Endothelial cell of umbilical vein (primary cell): ENCODE measurements around the gene CERS6. TPM values are rescaled to one million over a fixed set of nuclear protein-coding genes. Genes with fewer than 3 reads are reported as not detected.

Source experiments
- BruUV-seq: library from RNA; stranded (reverse); fragments of 400-500 nt; replicated peaks from 2 replicates; lab custom pipeline; 2021; lab: Mats Ljungman, UMichigan
- CTCF ChIA-PET: fragments of 300-600, 350-600 bp; sonication (Branson Sonifier 250); formaldehyde crosslinking; loops from one replicate; lab custom pipeline; 2021; ENCODE audit warnings: antibody characterized with exemption, inconsistent platforms; lab: Charles Lee
- POLR2A ChIA-PET: fragments of 300-600, 350-600 bp; sonication (Branson Sonifier 250); formaldehyde crosslinking; loops from one replicate; lab custom pipeline; 2021; ENCODE audit warnings: antibody characterized with exemption, inconsistent platforms; lab: Charles Lee
- DNase-seq: peaks from one replicate; pipeline ENCODE4 v3.0.0-alpha.2; 2011; ENCODE audit warnings: low read depth, low spot score
- FAIRE-seq: peaks from 2 replicates; lab custom pipeline; 2011; peaks lifted over from hg19 to GRCh38; lab: Jason Lieb, UNC
- H2AFZ ChIP-seq: 2 replicates; pipeline ENCODE4 v1.6.0; 2012; ENCODE audit warnings: low read depth, low read length, control low read depth, inconsistent platforms
- H3K27ac ChIP-seq: 2 replicates; pipeline ENCODE4 v1.5.1; 2011; ENCODE audit warnings: low read depth, mild to moderate bottlenecking, control low read depth, low read length, moderate library complexity; ENCODE audit not compliant: insufficient read depth
- H3K27me3 ChIP-seq, 2 experiments: 2 replicates each; pipeline versions ENCODE4 v1.6.0 to v1.6.1; 2011; ENCODE audit warnings: low read length in 2 of 2, mixed read lengths in 1 of 2; ENCODE audit not compliant: control insufficient read depth in 2 of 2, insufficient read depth in 2 of 2
- H3K36me3 ChIP-seq, 2 experiments: 2 replicates in 1 of 2; 3 replicates in 1 of 2; pipeline ENCODE4 v1.5.1; 2011; ENCODE audit warnings: low read length in 2 of 2, mild to moderate bottlenecking in 1 of 2, moderate library complexity in 1 of 2; ENCODE audit not compliant: control insufficient read depth in 2 of 2, insufficient read depth in 2 of 2; ENCODE audit errors: extremely low read depth in 1 of 2
- H3K4me1 ChIP-seq: 3 replicates; pipeline ENCODE4 v1.5.1; 2011; ENCODE audit warnings: mild to moderate bottlenecking, low read length; ENCODE audit not compliant: control insufficient read depth, insufficient read depth; ENCODE audit errors: extremely low read depth
- H3K4me2 ChIP-seq: 2 replicates; pipeline ENCODE4 v1.6.1; 2011; ENCODE audit warnings: low read length, control low read depth, mixed read lengths; ENCODE audit not compliant: insufficient read depth
- H3K4me3 ChIP-seq, 3 experiments: fragments of 200-600 bp in 1 of 3; sonication (generic), shearing (Covaris generic) in 1 of 3; replicated peaks in 1 of 3; 2 replicates each; pipeline ENCODE4 v1.5.1; 2011 to 2016; ENCODE audit warnings: control low read depth in 3 of 3, low read length in 3 of 3, mild to moderate bottlenecking in 2 of 3, inconsistent platforms in 1 of 3, low read depth in 1 of 3, moderate library complexity in 1 of 3; ENCODE audit not compliant: insufficient read depth in 1 of 3
- H3K79me2 ChIP-seq: 2 replicates; pipeline ENCODE4 v1.6.0; 2012; ENCODE audit warnings: low read length, inconsistent platforms; ENCODE audit not compliant: control insufficient read depth, insufficient read depth
- H3K9ac ChIP-seq: replicated peaks from 2 replicates; pipeline ENCODE3; 2011; ENCODE audit warnings: low read length, control low read depth; ENCODE audit not compliant: insufficient read depth; ENCODE audit errors: extremely low read depth
- H3K9me1 ChIP-seq: replicated peaks from 3 replicates; pipeline ENCODE4 v1.6.0; 2011; ENCODE audit warnings: mild to moderate bottlenecking, low read length; ENCODE audit not compliant: control insufficient read depth, insufficient read depth; ENCODE audit errors: extremely low read depth
- H3K9me3 ChIP-seq: replicated peaks from 2 replicates; pipeline ENCODE4 v1.5.1; 2012; ENCODE audit warnings: low read length, inconsistent platforms; ENCODE audit not compliant: control insufficient read depth, insufficient read depth
- H4K20me1 ChIP-seq: replicated peaks from 2 replicates; pipeline ENCODE3; 2011; ENCODE audit warnings: mild to moderate bottlenecking, low read length; ENCODE audit not compliant: control insufficient read depth, insufficient read depth; ENCODE audit errors: extremely low read depth
- EZH2 ChIP-seq: IDR thresholded peaks from 2 replicates; pipeline ENCODE4 v1.6.1; 2012; ENCODE audit warnings: borderline replicate concordance, low read depth, mild to moderate bottlenecking, moderate library complexity, low read length, inconsistent platforms; ENCODE audit not compliant: severe bottlenecking
- GATA2 ChIP-seq: IDR thresholded peaks from 2 replicates; pipeline ENCODE4 v1.7.0; 2011; ENCODE audit warnings: low read depth, mild to moderate bottlenecking, moderate library complexity, mixed read lengths, low read length; ENCODE audit not compliant: insufficient read length, insufficient read depth
- POLR2A ChIP-seq: IDR thresholded peaks from 2 replicates; pipeline ENCODE4 v1.6.1; 2012; ENCODE audit warnings: low read depth, mild to moderate bottlenecking, control low read depth, low read length
- POLR2AphosphoS5 ChIP-seq: IDR thresholded peaks from 2 replicates; pipeline ENCODE4 v1.6.1; 2012; ENCODE audit warnings: low read depth, mild to moderate bottlenecking, control low read depth, low read length, moderate library complexity; ENCODE audit not compliant: insufficient read depth
- dilution Hi-C: fragments of 300-500 bp; cut with MboI; formaldehyde crosslinking; loops from one replicate; pipeline ENCODE4 v1.15.0; 2019; ENCODE audit warnings: low sequenced_read_pairs; ENCODE audit not compliant: extremely low pct_ligation_motif_present
- intact Hi-C: fragments of 100-400 bp; cut with micrococcal nuclease; formaldehyde crosslinking; loops from one replicate; pipeline ENCODE4 v1.10.0; 2022
- polyA plus RNA-seq, 4 experiments: library from polyadenylated mRNA; depleted of rRNA in 3 of 4; stranded (reverse) in 3 of 4; unstranded in 1 of 4; fragments of >200 nt; gene quantifications; 2 replicates each; pipeline versions ENCODE4 v1.2.1 to v1.2.3, GENCODE V29; 2011 to 2012; ENCODE audit warnings: missing spikeins in 1 of 4
- total RNA-seq: library from RNA; stranded (reverse); gene quantifications from 2 replicates; pipeline ENCODE4 v1.2.3, GENCODE V29; 2021
- TF ChIP-seq, protein P1 (sequence below), 2 donors: IDR thresholded peaks; 1 replicate in 1 of 2; 2 replicates in 1 of 2; pipeline ENCODE4 v1.5.1; 2011; ENCODE audit warnings: low read length in 2 of 2, mild to moderate bottlenecking in 2 of 2, moderate library complexity in 2 of 2, control low read depth in 1 of 2, inconsistent platforms in 1 of 2, low read depth in 1 of 2; ENCODE audit not compliant: insufficient read depth in 1 of 2; ENCODE audit errors: extremely low read depth in 1 of 2
- TF ChIP-seq, protein P2 (sequence below): IDR thresholded peaks from 2 replicates; pipeline ENCODE4 v1.6.1; 2011; ENCODE audit not compliant: insufficient read depth, insufficient read length

Gene CERS6
- total and polyA plus RNA-seq, 2 donors (not counting 3 experiments of a cell fraction or from before 2014, with no cell fraction given) = 2.7 to 11.7 TPM

DNA sequence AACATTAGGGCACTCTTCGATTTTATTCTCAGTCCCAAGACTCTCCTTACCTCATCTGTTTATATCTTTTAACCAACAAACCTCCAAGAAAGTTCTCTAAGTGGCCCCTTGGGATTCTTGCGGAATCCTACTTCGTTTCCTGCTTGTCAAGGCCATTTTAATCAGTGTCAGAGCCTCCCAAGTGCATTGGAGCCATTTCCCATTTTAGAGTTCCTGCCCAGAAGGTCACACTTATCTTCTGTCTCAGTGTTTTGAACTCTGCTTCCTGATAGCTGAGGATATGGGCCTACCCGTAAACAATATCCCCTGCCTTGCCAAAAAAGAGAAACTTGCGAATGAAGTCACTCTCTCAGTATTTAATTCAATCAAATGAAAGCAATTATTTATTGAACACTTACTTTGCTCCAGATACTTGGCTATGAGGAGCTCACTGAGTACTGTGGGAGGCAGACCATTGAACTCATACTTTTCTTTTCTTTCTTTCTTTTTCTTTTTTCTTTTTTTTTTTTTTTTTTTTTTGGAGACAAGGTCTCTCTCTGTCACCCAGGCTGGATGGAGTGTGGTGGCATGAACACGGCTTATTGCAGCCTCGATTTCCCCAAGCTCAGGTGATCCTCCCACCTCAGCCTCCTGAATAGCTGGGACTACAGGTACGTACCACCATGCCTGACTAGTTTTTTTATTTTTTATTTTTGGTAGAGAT, 340.7 kb downstream of the CERS6 start:
- no peak for TF ChIP-seq POLR2AphosphoS5
- TF ChIP-seq, protein P1, sequence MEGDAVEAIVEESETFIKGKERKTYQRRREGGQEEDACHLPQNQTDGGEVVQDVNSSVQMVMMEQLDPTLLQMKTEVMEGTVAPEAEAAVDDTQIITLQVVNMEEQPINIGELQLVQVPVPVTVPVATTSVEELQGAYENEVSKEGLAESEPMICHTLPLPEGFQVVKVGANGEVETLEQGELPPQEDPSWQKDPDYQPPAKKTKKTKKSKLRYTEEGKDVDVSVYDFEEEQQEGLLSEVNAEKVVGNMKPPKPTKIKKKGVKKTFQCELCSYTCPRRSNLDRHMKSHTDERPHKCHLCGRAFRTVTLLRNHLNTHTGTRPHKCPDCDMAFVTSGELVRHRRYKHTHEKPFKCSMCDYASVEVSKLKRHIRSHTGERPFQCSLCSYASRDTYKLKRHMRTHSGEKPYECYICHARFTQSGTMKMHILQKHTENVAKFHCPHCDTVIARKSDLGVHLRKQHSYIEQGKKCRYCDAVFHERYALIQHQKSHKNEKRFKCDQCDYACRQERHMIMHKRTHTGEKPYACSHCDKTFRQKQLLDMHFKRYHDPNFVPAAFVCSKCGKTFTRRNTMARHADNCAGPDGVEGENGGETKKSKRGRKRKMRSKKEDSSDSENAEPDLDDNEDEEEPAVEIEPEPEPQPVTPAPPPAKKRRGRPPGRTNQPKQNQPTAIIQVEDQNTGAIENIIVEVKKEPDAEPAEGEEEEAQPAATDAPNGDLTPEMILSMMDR (IDR thresholded peaks at IDR 0.05; ENCODE audit: extremely low read depth in 1 of 2, insufficient read depth in 1 of 2, low read depth in 1 of 2, low read length in 2 of 2) = no peak
- TF ChIP-seq GATA2 = peak; percentile 42
- TF ChIP-seq, protein P2, sequence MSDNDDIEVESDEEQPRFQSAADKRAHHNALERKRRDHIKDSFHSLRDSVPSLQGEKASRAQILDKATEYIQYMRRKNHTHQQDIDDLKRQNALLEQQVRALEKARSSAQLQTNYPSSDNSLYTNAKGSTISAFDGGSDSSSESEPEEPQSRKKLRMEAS = no peak
- TF ChIP-seq POLR2A = no peak
- TF ChIP-seq EZH2 = no peak
- H3K4me2 ChIP-seq = no peak overlapping the region
- H3K9me3 ChIP-seq = no peaks in the 10 kb centered on the region
- H3K79me2 ChIP-seq = no peaks in the 10 kb centered on the region
- intact Hi-C loops (no loop called here), dilution Hi-C loops (no loop called here)
- H3K4me3 ChIP-seq = no peak overlapping the region
- peaks cover 13% of the 10 kb centered on the region for H3K4me1 ChIP-seq
- CTCF ChIA-PET = interaction anchor here (1.7 kb wide), 1 partner anchor 23 kb away, joined by 4 read pairs; no protein-coding TSS in a partner anchor
- POLR2A ChIA-PET = interaction anchor here (0.6 kb wide), 1 partner anchor 20 kb away, joined by 6 read pairs; no protein-coding TSS in a partner anchor
- no peaks in the 10 kb centered on the region for H3K27me3 ChIP-seq
- DNase-seq = peak; percentile 79
- no peaks in the 10 kb centered on the region for H4K20me1 ChIP-seq
- no peak overlapping the region for H2AFZ ChIP-seq
- FAIRE-seq = peak; percentile 68
- no peak overlapping the region for H3K9ac ChIP-seq
- H3K36me3 ChIP-seq = no peaks in the 10 kb centered on the region
- no peaks in the 10 kb centered on the region for H3K9me1 ChIP-seq
- no peak overlapping the region for H3K27ac ChIP-seq
- BruUV-seq = no TSS peak
